ENCODE data around the gene RSPH10B.
"Not testable (repeated sequence)": the region's sequence is repeated elsewhere in the genome, so short reads cannot be mapped to it uniquely, and the experiment has no call there.

DNA sequence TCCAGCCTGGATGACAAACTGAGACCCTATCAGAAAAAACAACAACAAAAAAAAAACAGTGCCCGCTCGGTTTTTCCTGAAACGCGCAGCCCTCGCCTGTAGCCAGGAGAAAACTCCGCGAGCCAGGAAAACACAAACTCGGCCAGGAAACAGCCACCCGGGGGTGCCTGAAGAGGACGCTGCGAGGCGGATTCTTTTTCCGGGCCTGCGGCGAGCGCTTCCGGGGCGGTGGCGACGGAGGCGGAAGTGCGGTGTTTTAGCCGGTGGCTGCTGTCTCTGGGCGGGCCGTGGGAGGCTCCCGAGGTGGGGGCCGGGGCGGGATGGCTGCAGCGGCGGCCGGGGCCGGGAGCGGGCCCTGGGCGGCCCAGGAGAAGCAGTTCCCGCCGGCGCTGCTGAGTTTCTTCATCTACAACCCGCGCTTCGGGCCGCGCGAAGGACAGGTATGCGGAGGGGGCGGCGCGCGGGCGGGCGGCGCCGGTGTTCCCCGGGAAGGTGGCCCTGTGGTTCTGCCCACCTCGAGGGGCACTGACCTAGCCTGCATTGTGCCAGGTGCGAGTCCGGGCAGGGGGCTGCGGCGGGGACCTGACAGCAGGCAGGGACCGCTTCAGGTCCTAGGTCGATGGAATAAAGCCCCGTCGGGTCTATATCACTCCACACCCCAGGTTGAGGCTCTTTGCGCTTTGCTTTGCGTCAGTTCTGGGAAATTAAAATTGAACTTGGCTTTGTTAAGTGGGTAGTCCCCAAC is 71.8 kb downstream of the RSPH10B start, which contains the start of gene CCZ1:
- TF ChIP-seq EZH2 (IDR thresholded peaks at IDR 0.05; ENCODE audit: low read length, unreplicated experiment); EZH2phosphoT487 (IDR thresholded peaks at IDR 0.05; ENCODE audit: borderline replicate concordance, low read length): not testable (repeated sequence)
- TF ChIP-seq, protein P1, sequence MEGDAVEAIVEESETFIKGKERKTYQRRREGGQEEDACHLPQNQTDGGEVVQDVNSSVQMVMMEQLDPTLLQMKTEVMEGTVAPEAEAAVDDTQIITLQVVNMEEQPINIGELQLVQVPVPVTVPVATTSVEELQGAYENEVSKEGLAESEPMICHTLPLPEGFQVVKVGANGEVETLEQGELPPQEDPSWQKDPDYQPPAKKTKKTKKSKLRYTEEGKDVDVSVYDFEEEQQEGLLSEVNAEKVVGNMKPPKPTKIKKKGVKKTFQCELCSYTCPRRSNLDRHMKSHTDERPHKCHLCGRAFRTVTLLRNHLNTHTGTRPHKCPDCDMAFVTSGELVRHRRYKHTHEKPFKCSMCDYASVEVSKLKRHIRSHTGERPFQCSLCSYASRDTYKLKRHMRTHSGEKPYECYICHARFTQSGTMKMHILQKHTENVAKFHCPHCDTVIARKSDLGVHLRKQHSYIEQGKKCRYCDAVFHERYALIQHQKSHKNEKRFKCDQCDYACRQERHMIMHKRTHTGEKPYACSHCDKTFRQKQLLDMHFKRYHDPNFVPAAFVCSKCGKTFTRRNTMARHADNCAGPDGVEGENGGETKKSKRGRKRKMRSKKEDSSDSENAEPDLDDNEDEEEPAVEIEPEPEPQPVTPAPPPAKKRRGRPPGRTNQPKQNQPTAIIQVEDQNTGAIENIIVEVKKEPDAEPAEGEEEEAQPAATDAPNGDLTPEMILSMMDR (conservative IDR thresholded peaks at IDR 0.05; ENCODE audit: low read depth, low read length), result 0 out of 2 replicates have a peak, but pooled peaks have one; percentile 21

All from PC-3 (cell line).